GM06990 (cell line): ENCODE data around the gene CRAMP1.

Experiments used
- DNase-seq: peaks from one replicate; pipeline ENCODE4 v3.0.0-alpha.2; 2011; ENCODE audit not compliant: insufficient read length; ENCODE audit errors: extremely low read depth
- H3K27me3 ChIP-seq: replicated peaks from 2 replicates; pipeline ENCODE4 v1.6.0; 2011; ENCODE audit warnings: low read length; ENCODE audit not compliant: control insufficient read depth, insufficient read depth
- H3K36me3 ChIP-seq: 2 replicates; pipeline ENCODE4 v1.5.1; 2011; ENCODE audit warnings: low read length; ENCODE audit not compliant: control insufficient read depth, insufficient read depth
- H3K4me3 ChIP-seq: replicated peaks from 2 replicates; pipeline ENCODE4 v1.5.1; 2011; ENCODE audit warnings: low read depth, mild to moderate bottlenecking, control low read depth, low read length
- TF ChIP-seq, protein P1 (sequence below): IDR thresholded peaks from 2 replicates; pipeline ENCODE4 v1.5.1; 2011; ENCODE audit warnings: low read length, control low read depth, mild to moderate bottlenecking, inconsistent platforms; ENCODE audit not compliant: insufficient read depth, poor library complexity, severe bottlenecking

Gene CRAMP1

GRCh38 chr16:1677339-1677738 is 65.2 kb downstream of the CRAMP1 start:
- no peak for DNase-seq
- no peaks in the 10 kb centered on the region for H3K27me3 ChIP-seq
- H3K4me3 ChIP-seq = no peak overlapping the region
- TF ChIP-seq, protein P1, sequence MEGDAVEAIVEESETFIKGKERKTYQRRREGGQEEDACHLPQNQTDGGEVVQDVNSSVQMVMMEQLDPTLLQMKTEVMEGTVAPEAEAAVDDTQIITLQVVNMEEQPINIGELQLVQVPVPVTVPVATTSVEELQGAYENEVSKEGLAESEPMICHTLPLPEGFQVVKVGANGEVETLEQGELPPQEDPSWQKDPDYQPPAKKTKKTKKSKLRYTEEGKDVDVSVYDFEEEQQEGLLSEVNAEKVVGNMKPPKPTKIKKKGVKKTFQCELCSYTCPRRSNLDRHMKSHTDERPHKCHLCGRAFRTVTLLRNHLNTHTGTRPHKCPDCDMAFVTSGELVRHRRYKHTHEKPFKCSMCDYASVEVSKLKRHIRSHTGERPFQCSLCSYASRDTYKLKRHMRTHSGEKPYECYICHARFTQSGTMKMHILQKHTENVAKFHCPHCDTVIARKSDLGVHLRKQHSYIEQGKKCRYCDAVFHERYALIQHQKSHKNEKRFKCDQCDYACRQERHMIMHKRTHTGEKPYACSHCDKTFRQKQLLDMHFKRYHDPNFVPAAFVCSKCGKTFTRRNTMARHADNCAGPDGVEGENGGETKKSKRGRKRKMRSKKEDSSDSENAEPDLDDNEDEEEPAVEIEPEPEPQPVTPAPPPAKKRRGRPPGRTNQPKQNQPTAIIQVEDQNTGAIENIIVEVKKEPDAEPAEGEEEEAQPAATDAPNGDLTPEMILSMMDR = no peak
- H3K36me3 ChIP-seq = peaks cover 10% of the 10 kb centered on the region

GRCh38 chr16:1677942-1678499 is 65.9 kb downstream of the CRAMP1 start, which contains the start of gene JPT2:
JPT2 (plus strand) TSS chr16:1678279; CDS start chr16:1678313, 34 bp downstream.
- H3K36me3 ChIP-seq = peaks cover 6% of the 10 kb centered on the region
- no peaks in the 10 kb centered on the region for H3K27me3 ChIP-seq
- TF ChIP-seq, protein P1 = no peak
- DNase-seq = peak; percentile 99
- H3K4me3 ChIP-seq = peak within 1 kb of the TSS; percentile 89

DNA sequence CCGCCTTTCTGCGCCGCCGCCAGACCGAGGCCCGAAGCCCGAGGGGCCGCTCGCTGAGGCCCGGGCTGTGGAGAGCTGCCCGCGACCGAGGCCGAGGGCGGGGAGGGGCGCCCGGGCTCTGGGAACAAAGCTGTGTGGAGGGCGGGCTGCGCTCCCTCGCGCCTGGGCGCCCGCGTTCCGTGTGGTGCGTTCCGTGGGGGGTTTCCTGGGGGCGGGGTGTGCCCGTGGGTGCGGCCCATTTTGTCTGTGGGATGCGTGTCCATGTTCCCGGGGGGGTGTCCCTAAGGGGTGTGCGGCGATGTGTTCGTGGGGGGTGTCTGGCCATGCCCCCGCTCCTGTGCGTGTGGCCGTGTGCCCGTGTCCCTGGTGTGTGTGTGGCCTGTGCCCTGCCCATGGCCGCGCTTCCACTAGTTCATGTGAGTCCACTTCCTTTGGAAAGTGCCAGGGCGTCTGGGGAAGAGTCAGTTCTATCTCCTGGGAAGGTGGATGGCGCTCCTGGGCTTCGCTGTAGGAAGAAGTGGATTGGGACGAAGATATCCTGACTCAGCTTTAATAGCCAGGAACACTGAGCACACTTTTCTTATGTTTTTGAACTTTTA is 66.4 kb downstream of the CRAMP1 start:
- H3K36me3 ChIP-seq = peaks cover 8% of the 10 kb centered on the region

GRCh38 chr16:1680361-1680760 is 68.2 kb downstream of the CRAMP1 start:
- no peaks in the 10 kb centered on the region for H3K27me3 ChIP-seq
- TF ChIP-seq, protein P1 = no peak
- no peak overlapping the region for H3K4me3 ChIP-seq
- H3K36me3 ChIP-seq = peaks cover 4% of the 10 kb centered on the region
- DNase-seq = no peak

More for the DNA sequence above, 66.4 kb downstream of the CRAMP1 start:
- no peak for DNase-seq
- TF ChIP-seq, protein P1 = no peak
- Histone ChIP-seq H3K4me3 (peak overlapping the region; percentile 89), H3K27me3 (no peaks in the 10 kb centered on the region)

DNA sequence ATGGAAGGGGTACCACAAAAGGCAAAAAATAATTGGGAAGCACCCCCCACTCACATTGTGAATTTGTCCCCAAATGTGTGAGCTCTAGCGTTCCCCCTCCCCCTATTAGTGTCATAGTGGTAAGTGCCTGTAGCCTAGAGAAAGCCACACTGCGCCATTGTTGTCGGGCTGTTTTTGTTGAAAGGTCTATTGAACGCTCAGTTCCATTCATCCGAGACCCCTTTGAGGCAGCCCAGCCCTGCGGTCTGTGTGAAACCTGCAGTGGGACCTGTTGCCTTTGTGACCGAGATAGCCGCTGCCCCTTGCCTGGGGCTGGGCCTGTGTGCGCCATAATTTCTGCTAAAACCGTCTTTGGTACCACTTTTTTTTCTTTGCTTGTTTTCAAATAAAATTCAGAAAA is 68.9 kb downstream of the CRAMP1 start:
- no peak for DNase-seq
- TF ChIP-seq, protein P1 = no peak
- H3K4me3 ChIP-seq = no peak overlapping the region
- no peaks in the 10 kb centered on the region for H3K27me3 ChIP-seq
- H3K36me3 ChIP-seq = peaks cover 4% of the 10 kb centered on the region; the same call in 1 of the 2 replicates
